ENCODE data around the gene DGUOK. TPM values are rescaled to one million over a fixed set of nuclear protein-coding genes. Genes with fewer than 3 reads are reported as not detected.

The DGUOK gene
- polyA plus RNA-seq, 1 donor from 2014 or later, result 168 TPM

- Histone ChIP-seq H3K27me3 (ENCODE audit: insufficient read depth, low read depth, low read length) (no peaks in the 10 kb centered on the region), H3F3A (ENCODE audit: insufficient read depth, low read length, poor library complexity, severe bottlenecking) (no peaks in the 10 kb centered on the region), H3K9me2 (ENCODE audit: insufficient read depth, low read length) (no peaks in the 10 kb centered on the region), H2AFZ (ENCODE audit: low read depth, low read length) (no peak overlapping the region), H3K4me3 (ENCODE audit: low read length) (no peak overlapping the region), H3K36me3 (ENCODE audit: insufficient read depth, low read length) (peaks cover 4% of the 10 kb centered on the region), H3K9me3 (ENCODE audit: low read length) (no peaks in the 10 kb centered on the region), H3K79me2 (replicated peaks; ENCODE audit: insufficient read depth, low read length) (peaks cover 17% of the 10 kb centered on the region), H4K20me1 (ENCODE audit: insufficient read depth) (no peaks in the 10 kb centered on the region), H3K9ac (ENCODE audit: low read length) (no peak overlapping the region), H3K27ac (ENCODE audit: low read length) (no peak overlapping the region), H3K4me2 (ENCODE audit: low read length) (no peak overlapping the region)
- TF ChIP-seq RAD21 (conservative IDR thresholded peaks at IDR 0.05) (no peak), REST (IDR thresholded peaks at IDR 0.05; ENCODE audit: borderline replicate concordance) (no peak), EP300 (conservative IDR thresholded peaks at IDR 0.05; ENCODE audit: poor library complexity, severe bottlenecking) (no peak), CTCF (IDR thresholded peaks at IDR 0.05; ENCODE audit: poor library complexity, severe bottlenecking) (no peak)
These were observed 20.0 kb downstream of the DGUOK start for GRCh38 chr2:73946666-73947065.

- Histone ChIP-seq H3K36me3 (ENCODE audit: insufficient read depth, low read length) (peaks cover 9% of the 10 kb centered on the region), H3K79me2 (replicated peaks; ENCODE audit: insufficient read depth, low read length) (peaks cover 17% of the 10 kb centered on the region)
These were observed 20.8 kb downstream of the DGUOK start for GRCh38 chr2:73947412-73948018.

More at GRCh38 chr2:73947412-73948018, 20.8 kb downstream of the DGUOK start:
- no peak for TF ChIP-seq EP300 (conservative IDR thresholded peaks at IDR 0.05; ENCODE audit: poor library complexity, severe bottlenecking)
- TF ChIP-seq POLR2AphosphoS5 (IDR thresholded peaks at IDR 0.05), result no peak
- TF ChIP-seq RAD21 (conservative IDR thresholded peaks at IDR 0.05), result no peak
- no peak for TF ChIP-seq REST (IDR thresholded peaks at IDR 0.05; ENCODE audit: borderline replicate concordance)
- no peak for TF ChIP-seq EZH2 (IDR thresholded peaks at IDR 0.05; ENCODE audit: borderline replicate concordance, insufficient read depth, low read length, poor library complexity, severe bottlenecking)
- no peak for TF ChIP-seq TAF1 (IDR thresholded peaks at IDR 0.05; ENCODE audit: low read depth)
- TF ChIP-seq SMC3 (conservative IDR thresholded peaks at IDR 0.05; ENCODE audit: poor library complexity), result no peak
- TF ChIP-seq CTCF (IDR thresholded peaks at IDR 0.05; ENCODE audit: poor library complexity, severe bottlenecking), result no peak
- Histone ChIP-seq H3F3A (ENCODE audit: insufficient read depth, low read length, poor library complexity, severe bottlenecking) (no peaks in the 10 kb centered on the region), H4K20me1 (ENCODE audit: insufficient read depth) (no peaks in the 10 kb centered on the region), H3K9ac (ENCODE audit: low read length) (no peak overlapping the region), H3K4me2 (ENCODE audit: low read length) (no peak overlapping the region), H3K27me3 (ENCODE audit: insufficient read depth, low read depth, low read length) (no peaks in the 10 kb centered on the region), H3K9me2 (ENCODE audit: insufficient read depth, low read length) (no peaks in the 10 kb centered on the region), H3K27ac (ENCODE audit: low read length) (no peak overlapping the region), H3K4me3 (ENCODE audit: low read length) (no peak overlapping the region), H2AFZ (ENCODE audit: low read depth, low read length) (no peak overlapping the region), H3K9me3 (ENCODE audit: low read length) (no peaks in the 10 kb centered on the region)

All from neural cell (in vitro differentiated cells).